ENCODE measurements around the gene TSEN54.

- no peak for TF ChIP-seq CTCF (optimal IDR thresholded peaks at IDR 0.05 in 1 of 3, IDR thresholded peaks at IDR 0.05 in 1 of 3, conservative IDR thresholded peaks at IDR 0.05 in 1 of 3; ENCODE audit: extremely low read depth in 1 of 3, insufficient read depth in 2 of 3, low read length in 3 of 3)
- no peak for TF ChIP-seq EZH2 (IDR thresholded peaks at IDR 0.05; ENCODE audit: low read length)
Measured at GRCh38 chr17:75535871-75536270, 19.5 kb downstream of the TSEN54 start.

Measured in keratinocyte (primary cell).